Heart right ventricle (tissue), 16 donors: ENCODE measurements around the gene SIRPD. TPM values are rescaled to one million over a fixed set of nuclear protein-coding genes. Genes with fewer than 3 reads are reported as not detected.

Experiments used
- ATAC-seq, 8 donors: fragments of 200-7000 bp; cut with Tn5 transposase; one replicate each; pipeline ENCODE4 v1.9.1; 2020; ENCODE audit warnings: mild to moderate bottlenecking in 8 of 8, moderate library complexity in 8 of 8, moderate number of reproducible peaks in 1 of 8
- DNase-seq, 2 donors: peaks; one replicate each; pipeline ENCODE4 v3.0.0-alpha.2; 2020
- H3K27ac ChIP-seq, 10 donors: fragments of 200-600 bp; sonication (generic) in 2 of 10; one replicate each; pipeline versions ENCODE4 v1.5.0 to v1.8.0; 2020 to 2022; ENCODE audit warnings: mild to moderate bottlenecking in 3 of 10
- H3K27me3 ChIP-seq, 7 donors: fragments of 200-600 bp; one replicate each; pipeline ENCODE4 v1.8.0; 2021 to 2022; ENCODE audit warnings: mild to moderate bottlenecking in 2 of 7
- H3K36me3 ChIP-seq, 9 donors: fragments of 200-600 bp; sonication (generic) in 1 of 9; one replicate each; pipeline versions ENCODE4 v1.5.0 to v1.8.0; 2020 to 2022; ENCODE audit warnings: mild to moderate bottlenecking in 2 of 9
- H3K4me1 ChIP-seq, 9 donors: fragments of 200-600 bp; sonication (generic) in 1 of 9; one replicate each; pipeline versions ENCODE4 v1.5.0 to v1.8.0; 2020 to 2022; ENCODE audit warnings: mild to moderate bottlenecking in 4 of 9
- H3K4me3 ChIP-seq, 10 donors: fragments of 200-600 bp; sonication (generic) in 2 of 10; one replicate each; pipeline versions ENCODE4 v1.5.0 to v1.8.0; 2020 to 2022; ENCODE audit warnings: mild to moderate bottlenecking in 7 of 10, moderate library complexity in 2 of 10
- H3K9me3 ChIP-seq, 11 donors: fragments of 200-600 bp in 10 of 11; sonication (generic) in 2 of 11; one replicate each; pipeline versions ENCODE4 v1.5.0 to v1.8.0; 2013 to 2022; ENCODE audit warnings: mild to moderate bottlenecking in 2 of 11, control low read depth in 1 of 11, moderate library complexity in 1 of 11
- WGBS, 2 donors: extraction: QIAGEN DNeasy Blood & Tissue Kit; methylation state at CpG; one replicate each; pipeline ENCODE4 v1.1.7; 2013; ENCODE audit warnings: inconsistent platforms in 1 of 2; 5-methylcytosine and 5-hydroxymethylcytosine counted together
- intact Hi-C, 10 donors: fragments of 100-400 bp; cut with DNase I; formaldehyde crosslinking; loops; one replicate each; pipeline versions ENCODE4 v1.11.1 to v1.14.2; 2022
- polyA plus RNA-seq, 2 donors: library from polyadenylated mRNA; stranded (reverse); fragments of 200-250 nt; gene quantifications; one replicate each; pipeline ENCODE4 v1.2.3, GENCODE V29; 2013
- total RNA-seq, 10 donors: library from RNA; stranded (reverse); fragmentation: NEBNext Ultra II Directional in 3 of 10; extraction: Animal tissue kit (Norgen Biotek cat#: 25700) in 3 of 10; gene quantifications; one replicate each; pipeline versions ENCODE4 v1.2.1 to v1.2.4, GENCODE V29; 2021 to 2023
- TF ChIP-seq, protein P1 (sequence below), 9 donors: fragments of 200-600 bp; sonication (generic) in 2 of 9; IDR thresholded peaks; one replicate each; pipeline versions ENCODE4 v1.5.0 to v1.8.0; 2021 to 2022; ENCODE audit warnings: antibody characterized with exemption in 9 of 9, mild to moderate bottlenecking in 5 of 9, moderate library complexity in 1 of 9
- donor health status: Arrhythmogenic right ventricular cardiomyopathy.
- donor health status: ischemic (EF 13 %, LVEDD 7.1; RV severe dilation, severe dysfunction).
- donor health status: healthy with polysubstance abuse.
- donor health status: DM: no; HTN: yes; CAD: no.
- donor health status: DM: no; HTN: no; CAD: no.
- donor health status: ischemic (EF 25% LVEDD 6.9; RV normal size, moderate dysfunction).
- donor health status: ischemic (EF 25% LVEDD 5.7; RV mildly dilated, moderate dysfunction).
- donor health status: healthy.
- donor health status: DM: yes; HTN: yes; CAD: no.
- donor health status: Ischemic cardiomyopathy.
- donor health status: ischemic (EF 35%, LVEDD 5.7; RV mildly dilated, moderate dysfunction).
- donor health status: nonischemic (EF 11% LVEDD 7.7; RV severe dilation, severe dysfunction).
- donor health status: DM: yes; HTN: yes; CAD: no.
- donor health status: PGD.
- donor health status: ischemic (EF 29% LVEDD 5.4; RV normal size, mild dysfunction).
- donor health status: nonischemic (EF 23%, LVEDD 6.1; RV moderate dilation, normal function).

Gene SIRPD
- total and polyA plus RNA-seq, 12 donors: 0.17 to 0.23 TPM; not detected in 10

GRCh38 chr20:1536893-1537730 lies 20.4 kb downstream of the SIRPD start:
- TF ChIP-seq, protein P1, sequence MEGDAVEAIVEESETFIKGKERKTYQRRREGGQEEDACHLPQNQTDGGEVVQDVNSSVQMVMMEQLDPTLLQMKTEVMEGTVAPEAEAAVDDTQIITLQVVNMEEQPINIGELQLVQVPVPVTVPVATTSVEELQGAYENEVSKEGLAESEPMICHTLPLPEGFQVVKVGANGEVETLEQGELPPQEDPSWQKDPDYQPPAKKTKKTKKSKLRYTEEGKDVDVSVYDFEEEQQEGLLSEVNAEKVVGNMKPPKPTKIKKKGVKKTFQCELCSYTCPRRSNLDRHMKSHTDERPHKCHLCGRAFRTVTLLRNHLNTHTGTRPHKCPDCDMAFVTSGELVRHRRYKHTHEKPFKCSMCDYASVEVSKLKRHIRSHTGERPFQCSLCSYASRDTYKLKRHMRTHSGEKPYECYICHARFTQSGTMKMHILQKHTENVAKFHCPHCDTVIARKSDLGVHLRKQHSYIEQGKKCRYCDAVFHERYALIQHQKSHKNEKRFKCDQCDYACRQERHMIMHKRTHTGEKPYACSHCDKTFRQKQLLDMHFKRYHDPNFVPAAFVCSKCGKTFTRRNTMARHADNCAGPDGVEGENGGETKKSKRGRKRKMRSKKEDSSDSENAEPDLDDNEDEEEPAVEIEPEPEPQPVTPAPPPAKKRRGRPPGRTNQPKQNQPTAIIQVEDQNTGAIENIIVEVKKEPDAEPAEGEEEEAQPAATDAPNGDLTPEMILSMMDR (IDR thresholded peaks at IDR 0.05): no peak
- DNase-seq: no peak

DNA sequence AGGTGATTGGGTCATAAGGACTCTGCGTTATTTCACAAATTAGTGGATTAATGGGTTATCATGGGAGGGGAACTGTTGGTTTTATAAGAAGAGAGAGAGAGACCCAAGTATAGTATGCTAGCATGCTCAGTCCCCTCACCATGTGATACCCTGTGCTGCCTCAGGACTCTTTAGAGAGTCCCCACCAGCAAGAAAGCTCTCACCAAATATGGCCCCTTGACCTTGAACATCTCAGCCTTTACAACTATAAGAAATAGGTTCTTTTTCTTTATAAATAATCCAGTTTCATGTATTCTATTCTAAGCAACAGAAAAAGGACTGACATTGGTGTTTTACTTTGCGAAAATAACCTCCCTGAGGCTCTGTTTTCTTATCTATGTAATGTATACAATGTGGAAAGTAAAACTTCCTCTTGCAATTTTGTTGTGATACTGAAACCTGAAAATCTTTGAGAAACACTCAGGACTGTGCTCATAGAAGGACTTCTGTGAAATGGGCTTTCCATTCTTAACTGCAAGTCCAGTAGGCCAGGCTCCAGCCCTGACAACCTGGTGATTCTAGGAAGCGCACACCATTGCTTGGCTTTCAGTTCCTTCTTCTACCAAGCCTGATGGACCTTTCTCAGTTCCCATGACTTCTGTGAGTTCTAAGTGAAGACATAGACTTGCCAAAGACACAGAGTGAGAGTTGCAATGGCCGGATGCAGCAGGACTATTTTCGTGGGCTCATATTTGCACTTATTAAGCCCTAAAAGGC lies 21.9 kb downstream of the SIRPD start:
- intact Hi-C loops: no loop called here
- Histone ChIP-seq H3K27me3 (peaks cover 0 to 10% (median 0%) of the 10 kb centered on the region in 7 donors), H3K9me3 (peaks cover 0 to 10% (median 0%) of the 10 kb centered on the region in 11 donors), H3K27ac (peak overlapping the region in 1 of 10 donors; percentile 94), H3K4me3 (no peak overlapping the region), H3K4me1 (peaks cover 0 to 43% (median 0%) of the 10 kb centered on the region in 9 donors), H3K36me3 (no peaks in the 10 kb centered on the region)
- peak in 4 of 8 donors; percentile 26 to 39 (median 34) for ATAC-seq
- WGBS, 2 donors: 76 to 80% methylated on average over 5 of the region's 5 CpGs
- no peak for DNase-seq
- TF ChIP-seq, protein P1 (IDR thresholded peaks at IDR 0.05): no peak

More at GRCh38 chr20:1536893-1537730, 20.4 kb downstream of the SIRPD start:
- Histone ChIP-seq H3K27me3 (peaks cover 0 to 10% (median 0%) of the 10 kb centered on the region in 7 donors), H3K4me1 (peaks cover 0 to 43% (median 0%) of the 10 kb centered on the region in 9 donors), H3K9me3 (peaks cover 0 to 12% (median 0%) of the 10 kb centered on the region in 11 donors), H3K4me3 (peak overlapping the region in 1 of 10 donors; percentile 29), H3K36me3 (no peaks in the 10 kb centered on the region), H3K27ac (peak overlapping the region in 6 of 10 donors; percentile 25 to 94 (median 44))
- intact Hi-C loops: no loop called here
- ATAC-seq: peak; percentile 34 to 66 (median 56)
- 72 to 76% methylated on average over 11 of the region's 11 CpGs for WGBS, 2 donors

DNA sequence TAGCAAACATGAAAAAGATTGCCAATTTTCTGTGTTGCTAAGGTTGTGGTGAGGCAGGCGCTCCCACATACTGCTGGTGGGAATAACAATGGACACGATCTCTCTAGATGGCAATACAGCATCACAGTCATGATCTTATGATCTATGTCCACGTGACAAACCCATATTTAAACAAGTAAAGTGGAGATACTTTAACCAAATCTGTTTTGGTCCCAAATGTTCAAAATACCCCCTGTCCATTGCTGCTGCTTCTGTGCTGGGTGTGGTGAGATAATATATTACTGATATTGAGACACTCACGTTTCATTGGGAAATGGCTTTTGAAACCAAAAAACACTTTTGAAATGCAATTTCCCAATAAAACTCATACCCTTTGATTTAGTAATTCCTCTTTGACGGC lies 23.0 kb downstream of the SIRPD start:
- Histone ChIP-seq H3K4me1 (peaks cover 0 to 43% (median 0%) of the 10 kb centered on the region in 9 donors), H3K27ac (peak overlapping the region in 1 of 10 donors; percentile 17), H3K27me3 (peaks cover 0 to 10% (median 0%) of the 10 kb centered on the region in 7 donors), H3K4me3 (no peak overlapping the region), H3K9me3 (no peaks in the 10 kb centered on the region), H3K36me3 (no peaks in the 10 kb centered on the region)
- 66 to 72% methylated on average over 5 of the region's 5 CpGs for WGBS, 2 donors
- intact Hi-C loops: no loop called here
- DNase-seq: no peak
- TF ChIP-seq, protein P1 (IDR thresholded peaks at IDR 0.05): no peak
- ATAC-seq: no peak

- intact Hi-C loops: no loop called here
- Histone ChIP-seq H3K27ac (no peak overlapping the region), H3K27me3 (peaks cover 0 to 10% (median 0%) of the 10 kb centered on the region in 7 donors), H3K4me1 (peaks cover 0 to 36% (median 0%) of the 10 kb centered on the region in 9 donors), H3K9me3 (peaks cover 0 to 3% (median 0%) of the 10 kb centered on the region in 11 donors), H3K4me3 (no peak overlapping the region), H3K36me3 (no peaks in the 10 kb centered on the region)
- ATAC-seq: no peak
- TF ChIP-seq, protein P1 (IDR thresholded peaks at IDR 0.05): no peak
- no peak for DNase-seq
- WGBS, 2 donors: 62 to 76% methylated on average over 4 of the region's 4 CpGs
These were observed 24.4 kb downstream of the SIRPD start for GRCh38 chr20:1533059-1533458.
